ENCODE measurements around the gene NARS2.

DNA sequence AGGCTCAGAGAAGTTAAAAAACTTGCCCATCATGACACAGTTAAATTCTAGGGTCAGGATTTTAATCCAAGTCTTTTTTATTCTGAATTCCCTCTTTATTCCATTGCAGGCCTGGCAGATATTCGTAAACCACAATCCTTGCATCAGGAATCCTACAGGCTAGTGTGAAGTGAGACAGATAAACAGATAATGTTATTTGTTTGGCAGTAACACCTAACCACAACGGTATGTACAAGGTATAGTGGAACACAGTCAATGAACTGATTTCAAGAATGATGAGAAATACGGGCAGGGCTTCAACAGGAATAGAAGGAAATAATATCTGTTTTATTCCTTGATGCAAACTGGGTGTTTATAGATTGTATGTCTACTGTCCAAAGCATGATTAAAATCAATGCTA is 32.0 kb upstream of the NARS2 start:
- TF ChIP-seq POLR2A (IDR thresholded peaks at IDR 0.05): no peak
- TF ChIP-seq, protein P1, sequence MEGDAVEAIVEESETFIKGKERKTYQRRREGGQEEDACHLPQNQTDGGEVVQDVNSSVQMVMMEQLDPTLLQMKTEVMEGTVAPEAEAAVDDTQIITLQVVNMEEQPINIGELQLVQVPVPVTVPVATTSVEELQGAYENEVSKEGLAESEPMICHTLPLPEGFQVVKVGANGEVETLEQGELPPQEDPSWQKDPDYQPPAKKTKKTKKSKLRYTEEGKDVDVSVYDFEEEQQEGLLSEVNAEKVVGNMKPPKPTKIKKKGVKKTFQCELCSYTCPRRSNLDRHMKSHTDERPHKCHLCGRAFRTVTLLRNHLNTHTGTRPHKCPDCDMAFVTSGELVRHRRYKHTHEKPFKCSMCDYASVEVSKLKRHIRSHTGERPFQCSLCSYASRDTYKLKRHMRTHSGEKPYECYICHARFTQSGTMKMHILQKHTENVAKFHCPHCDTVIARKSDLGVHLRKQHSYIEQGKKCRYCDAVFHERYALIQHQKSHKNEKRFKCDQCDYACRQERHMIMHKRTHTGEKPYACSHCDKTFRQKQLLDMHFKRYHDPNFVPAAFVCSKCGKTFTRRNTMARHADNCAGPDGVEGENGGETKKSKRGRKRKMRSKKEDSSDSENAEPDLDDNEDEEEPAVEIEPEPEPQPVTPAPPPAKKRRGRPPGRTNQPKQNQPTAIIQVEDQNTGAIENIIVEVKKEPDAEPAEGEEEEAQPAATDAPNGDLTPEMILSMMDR (IDR thresholded peaks at IDR 0.05): no peak

Data from thyroid gland (tissue), 4 donors.